Measurements from ENCODE around the gene UHRF1.

Gene UHRF1

GRCh38 chr19:4991538-4991937 lies 82.2 kb downstream of the UHRF1 start:
- DNase-seq (ENCODE audit: low read depth), result no peak

GRCh38 chr19:4991996-4992698 lies 82.8 kb downstream of the UHRF1 start:
- DNase-seq (ENCODE audit: low read depth), result no peak

GRCh38 chr19:4993683-4994082 lies 84.4 kb downstream of the UHRF1 start:
- no peak for DNase-seq (ENCODE audit: low read depth)

- no peak for DNase-seq (ENCODE audit: low read depth)
Observed at GRCh38 chr19:4996701-4997100, 87.4 kb downstream of the UHRF1 start.

GRCh38 chr19:4997297-4997696 lies 88.0 kb downstream of the UHRF1 start:
- no peak for DNase-seq (ENCODE audit: low read depth)

- DNase-seq (ENCODE audit: low read depth), result no peak
Observed at GRCh38 chr19:5000120-5000611, 90.9 kb downstream of the UHRF1 start.

- DNase-seq (ENCODE audit: low read depth), result no peak
Observed at GRCh38 chr19:5001615-5002014, 92.3 kb downstream of the UHRF1 start.

GRCh38 chr19:5002143-5002542 lies 92.8 kb downstream of the UHRF1 start:
- no peak for DNase-seq (ENCODE audit: low read depth)

- DNase-seq (ENCODE audit: low read depth), result no peak
Observed at GRCh38 chr19:5003781-5004180, 94.5 kb downstream of the UHRF1 start.

- DNase-seq (ENCODE audit: low read depth), result no peak
Observed at GRCh38 chr19:5005096-5005495, 95.8 kb downstream of the UHRF1 start.

GRCh38 chr19:5006201-5006600 lies 96.9 kb downstream of the UHRF1 start:
- no peak for DNase-seq (ENCODE audit: low read depth)

- DNase-seq (ENCODE audit: low read depth), result no peak
Observed at GRCh38 chr19:5006821-5007220, 97.5 kb downstream of the UHRF1 start.

Data from stimulated activated CD8-positive, alpha-beta memory T cell treated with anti-CD3 and anti-CD28 coated beads, Interleukin-12 subunit alpha, Interleukin-12 subunit beta, amount 100 ng/mL, for 4 hours (primary cell).